ENCODE results near the gene DOCK4.

DNA sequence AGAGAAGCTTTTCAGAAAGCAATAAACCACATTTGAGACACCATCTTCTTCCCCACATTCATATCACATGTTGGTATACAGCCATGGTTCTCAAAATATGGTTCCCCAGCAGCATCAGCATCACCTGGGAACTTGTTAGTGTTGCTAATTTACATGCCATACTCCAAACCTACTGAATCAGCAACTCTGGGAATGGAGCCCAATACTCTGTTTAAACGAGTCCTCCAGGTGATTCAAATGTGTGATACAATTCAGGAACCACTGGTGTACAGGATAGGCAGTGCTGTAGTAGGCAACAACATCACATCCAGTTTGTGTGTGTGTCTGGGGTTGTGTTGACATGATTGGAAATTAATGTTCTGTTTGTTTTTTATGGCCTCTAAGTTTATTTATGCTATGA lies 48.0 kb upstream of the DOCK4 start:
- TF ChIP-seq, protein P1, sequence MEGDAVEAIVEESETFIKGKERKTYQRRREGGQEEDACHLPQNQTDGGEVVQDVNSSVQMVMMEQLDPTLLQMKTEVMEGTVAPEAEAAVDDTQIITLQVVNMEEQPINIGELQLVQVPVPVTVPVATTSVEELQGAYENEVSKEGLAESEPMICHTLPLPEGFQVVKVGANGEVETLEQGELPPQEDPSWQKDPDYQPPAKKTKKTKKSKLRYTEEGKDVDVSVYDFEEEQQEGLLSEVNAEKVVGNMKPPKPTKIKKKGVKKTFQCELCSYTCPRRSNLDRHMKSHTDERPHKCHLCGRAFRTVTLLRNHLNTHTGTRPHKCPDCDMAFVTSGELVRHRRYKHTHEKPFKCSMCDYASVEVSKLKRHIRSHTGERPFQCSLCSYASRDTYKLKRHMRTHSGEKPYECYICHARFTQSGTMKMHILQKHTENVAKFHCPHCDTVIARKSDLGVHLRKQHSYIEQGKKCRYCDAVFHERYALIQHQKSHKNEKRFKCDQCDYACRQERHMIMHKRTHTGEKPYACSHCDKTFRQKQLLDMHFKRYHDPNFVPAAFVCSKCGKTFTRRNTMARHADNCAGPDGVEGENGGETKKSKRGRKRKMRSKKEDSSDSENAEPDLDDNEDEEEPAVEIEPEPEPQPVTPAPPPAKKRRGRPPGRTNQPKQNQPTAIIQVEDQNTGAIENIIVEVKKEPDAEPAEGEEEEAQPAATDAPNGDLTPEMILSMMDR (IDR thresholded peaks at IDR 0.05) = no peak
- TF ChIP-seq POLR2A (IDR thresholded peaks at IDR 0.05) = no peak
